GM19099 (cell line): Measurements from ENCODE around the gene ABCF3.

ENCODE experiments used
- POLR2A ChIP-seq: IDR thresholded peaks from 3 replicates; pipeline ENCODE4 v1.6.1; 2011; ENCODE audit warnings: low read depth; ENCODE audit not compliant: insufficient read length; ENCODE audit errors: extremely low read depth

The ABCF3 gene

DNA sequence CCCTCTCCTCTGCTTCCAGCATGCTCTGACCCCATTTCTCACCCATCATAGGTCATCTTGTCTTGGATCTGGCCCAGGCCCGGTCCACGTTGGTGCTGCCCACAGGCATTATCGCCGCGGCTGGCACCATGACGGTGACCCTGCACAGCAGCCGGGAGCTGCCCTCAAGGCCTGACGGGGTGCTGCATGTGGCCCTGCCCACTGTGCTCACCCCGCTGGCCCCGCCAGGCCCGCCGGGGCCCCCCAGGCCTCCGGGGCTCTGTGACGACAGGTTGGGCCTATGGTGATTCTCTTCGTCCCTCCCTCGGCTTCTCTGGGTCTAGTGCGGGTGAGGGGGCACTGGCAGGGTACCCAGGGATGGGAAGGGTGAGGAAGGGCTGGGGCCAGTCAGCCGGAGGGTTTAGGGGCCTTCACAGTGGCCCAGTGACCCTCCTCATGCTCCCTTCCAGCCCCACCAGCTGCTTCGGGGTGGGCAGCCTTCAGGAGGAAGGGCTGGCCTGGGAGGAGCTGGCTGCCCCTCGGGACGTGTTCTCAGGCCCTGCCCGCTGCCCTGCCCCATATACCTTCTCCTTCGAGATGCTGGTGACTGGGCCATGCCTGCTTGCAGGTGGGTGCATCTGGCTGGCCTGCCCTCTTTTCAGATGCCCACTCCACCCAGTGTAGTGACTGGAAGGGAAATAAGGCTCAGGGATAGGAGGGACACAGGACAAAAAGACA lies 47.3 kb downstream of the ABCF3 start:
- no peak for TF ChIP-seq POLR2A

DNA sequence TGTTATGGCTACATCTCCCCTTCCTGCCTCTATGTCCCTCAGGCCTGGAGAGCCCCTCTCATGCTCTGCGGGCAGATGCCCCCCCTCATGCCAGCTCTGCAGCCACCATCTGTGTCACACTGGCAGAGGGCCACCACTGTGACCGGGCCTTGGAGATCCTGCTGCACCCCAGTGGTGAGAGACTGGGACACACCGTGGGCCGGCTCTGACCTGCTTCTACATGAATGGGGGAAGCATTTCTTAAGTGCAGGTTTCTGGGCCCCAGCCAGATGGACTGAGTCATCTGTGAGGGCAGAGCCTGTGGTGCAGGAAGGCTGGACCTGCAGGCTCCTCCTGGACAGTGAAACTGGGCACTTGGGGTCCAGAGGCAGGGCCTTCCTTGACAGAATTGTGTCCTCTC lies 48.2 kb downstream of the ABCF3 start:
- no peak for TF ChIP-seq POLR2A

DNA sequence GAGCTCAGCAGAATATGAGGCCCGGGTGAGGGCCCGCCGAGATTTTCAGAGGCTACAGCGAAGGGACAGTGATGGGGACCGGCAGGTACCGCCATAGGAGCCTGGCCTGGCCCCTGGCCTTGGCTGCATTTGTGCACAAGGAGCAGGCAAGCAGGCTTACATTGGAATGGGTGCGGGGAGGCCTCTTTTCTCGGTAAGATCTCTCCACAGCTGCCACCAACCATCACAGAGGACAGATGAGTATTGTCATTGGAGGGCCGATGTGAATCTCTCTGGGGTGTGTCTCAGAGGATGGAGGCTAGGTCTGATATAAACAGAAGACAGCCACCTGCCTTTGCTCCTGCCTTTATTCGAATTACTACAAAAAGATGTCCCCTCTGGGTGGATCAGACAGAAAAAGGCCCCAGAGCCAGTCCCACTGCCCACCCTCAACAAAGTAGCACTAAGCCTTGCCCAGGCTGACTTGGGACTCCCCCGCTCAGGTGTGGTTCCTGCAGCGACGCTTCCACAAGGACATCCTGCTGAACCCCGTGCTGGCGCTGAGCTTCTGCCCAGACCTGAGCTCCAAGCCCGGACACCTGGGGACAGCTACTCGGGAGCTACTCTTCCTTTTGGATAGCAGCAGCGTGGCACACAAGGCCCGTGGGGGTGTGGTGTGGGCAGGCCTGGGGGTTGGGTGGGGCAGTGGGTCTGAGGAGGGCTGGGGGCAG lies 48.8 kb downstream of the ABCF3 start:
- TF ChIP-seq POLR2A = no peak

DNA sequence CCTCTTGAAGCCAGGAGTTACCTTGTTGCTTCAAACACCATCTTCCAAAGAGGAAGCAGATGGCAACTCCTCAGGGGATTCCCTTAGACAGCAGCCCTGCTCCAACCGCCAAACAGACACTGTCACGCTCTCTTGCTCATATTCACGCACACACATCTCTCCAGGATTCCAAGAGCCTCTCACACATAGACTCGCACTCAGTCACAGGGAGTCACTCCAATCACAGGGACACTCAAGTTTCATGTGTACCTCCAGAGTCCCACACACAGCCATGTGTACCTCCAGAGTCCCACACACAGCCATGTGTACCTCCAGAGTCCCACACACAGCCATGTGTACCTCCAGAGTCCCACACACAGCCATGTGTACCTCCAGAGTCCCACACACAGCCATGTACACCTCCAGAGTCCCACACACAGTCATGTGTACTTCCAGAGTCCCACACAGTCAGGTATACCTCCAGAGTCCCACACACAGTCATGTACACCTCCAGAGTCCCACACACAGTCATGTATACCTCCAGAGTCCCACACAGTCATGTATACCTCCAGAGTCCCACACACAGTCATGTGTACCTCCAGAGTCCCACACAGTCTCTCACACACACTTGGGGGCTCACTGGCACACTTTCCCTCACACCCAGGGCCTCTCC lies 49.5 kb downstream of the ABCF3 start:
- TF ChIP-seq POLR2A = no peak

DNA sequence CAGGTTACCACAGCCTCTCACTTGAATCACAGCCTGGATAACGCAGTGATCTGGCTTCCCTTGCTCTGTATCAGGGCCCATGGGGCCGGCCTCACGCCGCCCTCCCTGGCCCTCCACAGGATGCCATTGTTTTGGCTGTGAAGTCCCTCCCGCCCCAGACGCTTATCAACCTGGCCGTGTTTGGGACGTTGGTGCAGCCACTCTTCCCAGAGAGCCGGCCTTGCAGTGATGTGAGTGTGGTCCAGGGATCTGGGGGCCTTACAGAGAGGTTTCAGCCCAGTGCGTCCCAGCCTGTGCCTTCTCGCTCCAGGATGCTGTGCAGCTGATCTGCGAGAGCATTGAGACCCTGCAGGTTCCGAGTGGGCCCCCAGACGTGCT lies 50.0 kb downstream of the ABCF3 start:
- no peak for TF ChIP-seq POLR2A

GRCh38 chr3:184236636-184237035 lies 50.6 kb downstream of the ABCF3 start:
- no peak for TF ChIP-seq POLR2A

DNA sequence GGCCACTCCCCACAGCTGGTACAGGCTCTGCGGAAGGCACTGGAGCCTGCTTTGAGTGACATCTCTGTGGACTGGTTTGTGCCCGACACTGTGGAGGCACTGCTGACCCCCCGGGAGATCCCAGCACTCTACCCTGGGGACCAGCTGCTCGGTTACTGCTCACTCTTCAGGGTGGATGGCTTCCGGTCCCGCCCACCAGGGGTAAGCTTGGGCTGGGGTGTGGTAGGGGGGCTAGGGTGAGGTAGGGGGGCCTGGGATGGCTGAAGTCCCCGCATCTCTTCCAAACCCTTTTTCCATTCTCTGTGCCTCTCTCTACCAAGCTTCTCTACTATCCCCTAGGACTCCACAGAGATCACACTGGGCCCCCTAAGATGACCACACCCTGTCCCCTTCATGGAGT lies 51.2 kb downstream of the ABCF3 start:
- TF ChIP-seq POLR2A = no peak

DNA sequence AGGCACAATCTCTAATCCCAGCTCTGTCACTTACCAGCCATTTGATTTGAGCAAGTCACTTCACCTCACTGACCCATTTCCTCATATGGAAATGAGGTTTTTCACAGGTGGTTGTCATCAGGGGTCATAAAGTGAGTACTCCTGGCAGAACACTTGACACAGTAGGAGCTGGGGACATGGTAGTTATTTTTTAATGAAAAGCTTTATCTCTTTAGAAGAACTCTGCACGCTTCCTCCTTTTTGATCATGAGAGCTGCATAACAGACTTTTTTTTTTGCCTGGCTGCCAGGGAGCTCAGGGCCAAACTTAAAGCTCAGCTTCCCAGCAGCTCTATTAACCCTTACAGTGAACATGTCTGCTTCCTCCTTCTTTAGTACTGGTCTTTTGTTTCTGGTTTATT lies 51.8 kb downstream of the ABCF3 start:
- no peak for TF ChIP-seq POLR2A

DNA sequence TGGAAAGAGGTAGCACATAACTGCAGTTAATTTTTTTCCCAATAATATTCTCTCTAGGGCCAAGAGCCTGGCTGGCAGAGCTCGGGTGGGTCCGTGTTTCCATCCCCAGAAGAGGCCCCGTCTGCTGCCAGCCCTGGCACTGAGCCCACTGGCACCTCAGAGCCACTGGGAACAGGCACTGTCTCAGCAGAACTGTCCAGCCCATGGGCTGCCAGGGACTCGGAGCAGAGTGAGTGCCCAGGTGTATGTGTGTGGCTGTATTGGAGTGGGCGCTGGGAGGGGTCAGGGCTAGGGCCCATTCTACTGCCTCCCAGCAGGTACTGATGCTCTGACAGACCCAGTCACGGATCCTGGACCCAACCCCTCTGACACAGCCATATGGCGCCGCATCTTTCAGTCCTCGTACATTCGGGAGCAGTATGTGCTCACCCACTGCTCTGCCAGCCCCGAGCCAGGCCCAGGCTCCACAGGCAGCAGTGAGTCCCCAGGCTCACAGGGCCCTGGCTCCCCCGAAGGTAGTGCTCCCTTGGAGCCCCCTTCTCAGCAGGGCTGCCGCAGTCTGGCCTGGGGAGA lies 52.3 kb downstream of the ABCF3 start:
- no peak for TF ChIP-seq POLR2A

DNA sequence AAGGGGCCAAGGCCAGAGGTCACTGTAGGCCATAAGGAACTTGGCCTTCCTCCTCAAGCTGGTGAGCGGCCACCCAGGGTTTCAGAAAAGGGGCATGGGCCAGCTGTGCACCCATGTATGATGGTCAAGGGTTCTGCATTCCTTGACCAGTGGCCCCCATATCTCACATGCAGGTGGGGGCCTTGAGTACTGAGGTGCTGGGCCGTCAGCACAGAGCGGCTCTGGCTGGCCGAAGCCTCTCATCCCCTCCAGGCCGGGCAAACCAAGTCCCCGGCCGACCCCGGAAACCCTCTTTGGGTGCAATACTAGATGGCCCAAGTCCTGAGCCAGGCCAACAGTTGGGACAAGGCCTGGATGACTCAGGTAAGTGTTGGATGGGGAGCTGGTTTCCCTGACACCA lies 53.2 kb downstream of the ABCF3 start:
- no peak for TF ChIP-seq POLR2A

DNA sequence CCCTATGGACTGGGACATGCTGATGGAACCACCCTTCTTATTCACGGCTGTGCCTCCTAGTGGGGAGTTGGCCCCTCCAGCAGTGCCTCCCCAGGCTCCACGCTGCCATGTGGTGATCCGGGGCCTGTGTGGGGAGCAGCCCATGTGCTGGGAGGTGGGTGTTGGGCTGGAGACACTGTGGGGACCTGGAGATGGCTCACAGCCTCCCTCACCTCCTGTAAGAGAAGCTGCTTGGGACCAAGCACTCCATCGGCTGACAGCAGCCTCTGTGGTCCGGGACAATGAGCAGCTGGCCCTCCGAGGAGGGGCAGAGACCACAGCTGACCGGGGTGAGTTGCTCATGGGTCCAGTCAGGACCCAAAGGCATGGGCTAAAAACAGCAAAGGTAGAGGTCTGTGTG lies 53.7 kb downstream of the ABCF3 start:
- TF ChIP-seq POLR2A = no peak

DNA sequence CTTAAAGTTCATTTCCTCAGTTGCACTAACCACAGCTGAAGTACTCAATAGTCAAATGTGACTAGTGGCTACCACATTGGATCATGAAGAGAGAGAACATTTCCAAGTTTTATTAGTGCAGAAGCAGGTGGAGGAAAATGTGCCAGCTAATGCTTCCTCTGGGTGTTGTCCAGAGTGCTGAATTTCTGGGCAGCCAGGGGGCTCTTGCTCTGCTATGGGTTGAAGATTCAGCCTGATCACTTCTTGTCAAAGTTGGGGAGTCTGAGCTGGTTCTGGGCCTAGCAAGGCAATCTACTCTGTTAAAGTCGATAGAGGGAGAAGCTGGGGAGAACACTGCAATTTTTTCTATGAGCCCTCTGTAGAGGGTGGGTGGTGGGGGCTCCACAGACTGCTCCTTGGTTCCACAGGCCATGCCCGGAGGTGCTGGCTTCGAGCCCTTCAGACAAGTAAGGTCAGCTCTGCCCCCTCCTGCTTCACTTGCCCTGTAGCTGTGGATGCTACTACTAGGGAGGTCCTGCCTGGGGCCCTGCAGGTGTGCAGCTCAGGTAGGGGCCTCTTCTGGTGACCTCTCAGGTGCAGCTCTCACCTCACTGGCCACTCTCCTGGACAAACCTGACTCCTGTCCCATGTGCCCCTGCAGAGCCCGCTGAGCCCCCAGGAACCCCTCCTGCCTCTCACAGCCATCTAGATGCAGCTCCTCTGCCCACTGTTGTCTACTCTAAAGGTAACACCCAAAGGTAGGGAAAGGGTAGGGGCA lies 54.6 kb downstream of the ABCF3 start:
- TF ChIP-seq POLR2A = no peak

DNA sequence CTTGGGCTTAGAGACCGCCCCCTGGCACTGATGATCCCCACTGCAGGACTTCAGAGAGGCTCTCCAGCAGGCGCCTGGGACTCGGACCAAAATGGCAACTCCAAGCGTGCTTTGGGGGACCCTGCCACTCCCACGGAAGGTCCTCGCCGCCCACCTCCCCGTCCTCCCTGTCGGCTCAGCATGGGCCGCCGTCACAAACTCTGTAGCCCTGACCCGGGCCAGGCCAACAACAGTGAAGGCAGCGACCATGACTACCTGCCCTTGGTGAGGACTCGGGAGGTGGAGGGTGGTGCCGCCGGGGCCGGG lies 55.1 kb downstream of the ABCF3 start:
- no peak for TF ChIP-seq POLR2A

DNA sequence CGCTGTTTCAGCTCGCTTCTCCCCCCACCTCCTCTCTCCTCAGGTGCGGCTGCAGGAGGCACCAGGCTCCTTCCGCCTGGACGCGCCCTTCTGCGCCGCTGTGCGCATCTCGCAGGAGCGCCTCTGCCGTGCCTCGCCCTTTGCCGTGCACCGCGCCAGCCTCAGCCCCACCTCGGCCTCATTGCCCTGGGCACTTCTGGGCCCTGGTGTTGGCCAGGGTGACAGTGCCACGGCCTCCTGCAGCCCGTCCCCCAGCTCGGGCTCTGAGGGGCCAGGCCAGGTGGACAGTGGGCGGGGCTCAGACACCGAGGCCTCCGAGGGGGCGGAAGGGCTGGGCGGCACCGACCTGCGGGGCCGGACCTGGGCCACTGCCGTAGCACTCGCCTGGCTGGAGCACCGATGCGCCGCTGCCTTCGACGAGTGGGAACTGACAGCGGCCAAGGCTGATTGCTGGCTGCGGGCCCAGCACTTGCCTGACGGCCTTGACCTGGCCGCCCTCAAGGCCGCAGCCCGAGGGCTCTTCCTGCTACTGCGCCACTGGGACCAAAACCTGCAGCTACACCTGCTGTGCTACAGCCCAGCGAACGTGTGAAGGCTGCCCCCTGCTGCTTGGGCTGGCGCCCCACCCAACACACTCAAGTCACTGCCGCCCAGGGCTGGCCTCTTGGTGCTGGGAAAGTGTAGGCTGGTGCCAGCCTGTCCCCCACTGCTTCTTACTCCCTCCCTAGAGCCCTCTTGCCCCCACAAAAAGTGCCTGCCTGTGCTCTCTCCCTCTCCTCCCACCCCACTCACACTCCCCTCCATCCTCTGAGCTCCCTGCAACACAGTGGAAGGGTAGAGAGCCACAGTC lies 55.7 kb downstream of the ABCF3 start:
- no peak for TF ChIP-seq POLR2A
